Stimulated activated CD8-positive, alpha-beta memory T cell treated with anti-CD3 and anti-CD28 coated beads, Interleukin-4, amount 100 ng/mL, for 4 hours (primary cell): ENCODE results near the gene RNF144B.
"Not testable (repeated sequence)": the region's sequence is repeated elsewhere in the genome, so short reads cannot be mapped to it uniquely, and the experiment has no call there.

Source experiments
- DNase-seq, 2 donors: peaks; one replicate each; pipeline ENCODE4 v3.0.0-alpha.2; 2020; ENCODE audit warnings: low read depth in 2 of 2, low spot score in 1 of 2

RNF144B gene

DNA sequence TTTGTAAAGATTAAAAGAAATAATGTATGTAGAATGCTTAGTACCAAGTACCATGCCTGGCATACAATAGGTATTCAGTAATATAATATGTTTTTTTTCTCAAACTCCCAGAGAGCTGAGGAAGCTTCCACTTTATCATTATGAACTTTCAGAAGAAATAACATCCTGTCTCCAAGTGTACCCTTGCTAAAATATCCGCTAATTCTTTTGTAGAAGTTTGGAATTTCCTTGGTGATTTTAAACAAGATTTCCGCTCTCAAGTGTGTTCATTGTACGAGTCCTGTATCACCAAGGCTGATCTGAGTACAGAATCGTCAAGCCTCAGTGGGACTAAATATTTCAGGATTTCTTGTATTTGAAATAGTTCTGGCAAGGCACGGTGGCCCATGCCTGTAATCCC is 16.1 kb upstream of the RNF144B start:
- DNase-seq = no peak

DNA sequence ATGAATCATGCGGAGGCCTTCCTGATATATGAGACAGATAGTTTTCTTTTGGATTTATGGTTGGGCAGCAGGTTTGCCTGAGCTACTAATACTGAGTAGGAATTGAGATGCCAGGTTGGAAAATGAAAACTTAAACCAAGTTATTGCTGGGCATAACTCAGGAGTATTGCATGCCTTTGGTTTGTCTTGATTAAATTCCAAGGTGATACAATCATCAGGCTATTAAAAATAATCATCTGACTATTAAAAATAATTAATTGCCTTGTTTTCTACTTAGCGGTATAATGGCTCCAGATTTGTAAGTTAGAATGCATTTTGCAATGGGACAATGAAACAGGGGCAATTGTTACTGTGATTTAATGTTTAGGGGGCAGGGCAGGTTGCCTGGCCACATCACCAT is 15.5 kb upstream of the RNF144B start:
- DNase-seq = no peak

DNA sequence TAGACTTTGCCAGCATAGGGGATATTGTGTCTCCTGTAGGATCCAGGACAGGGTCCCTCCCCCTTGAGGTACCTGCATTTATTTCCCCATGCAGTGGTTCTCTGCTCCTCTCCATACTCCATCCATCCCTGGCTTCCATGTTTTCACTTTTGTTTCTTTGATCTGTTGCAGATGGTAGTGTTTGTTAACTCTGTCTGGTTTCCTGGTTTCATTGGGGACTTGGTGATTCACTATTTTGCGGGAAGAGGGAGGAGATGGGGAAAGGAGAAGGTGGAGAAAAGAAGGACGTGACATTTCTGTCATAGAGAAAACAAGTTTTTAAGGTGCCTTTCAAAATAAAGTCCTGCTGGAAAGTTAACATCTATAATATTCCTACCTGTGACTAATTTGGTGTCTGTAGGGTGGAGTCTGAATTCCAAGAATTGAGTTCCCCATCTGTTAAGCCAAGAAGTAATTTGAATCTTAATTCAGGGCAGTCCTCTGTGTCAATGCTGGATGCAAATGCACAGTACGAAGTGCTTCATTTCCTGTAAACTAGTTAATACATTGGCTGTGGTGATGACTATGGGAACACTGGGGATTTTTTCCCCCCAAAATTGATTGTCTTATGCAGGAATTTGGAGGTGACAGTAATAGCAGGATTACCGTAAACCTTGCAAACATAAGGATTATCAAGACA is 6.9 kb upstream of the RNF144B start:
- no peak for DNase-seq

DNA sequence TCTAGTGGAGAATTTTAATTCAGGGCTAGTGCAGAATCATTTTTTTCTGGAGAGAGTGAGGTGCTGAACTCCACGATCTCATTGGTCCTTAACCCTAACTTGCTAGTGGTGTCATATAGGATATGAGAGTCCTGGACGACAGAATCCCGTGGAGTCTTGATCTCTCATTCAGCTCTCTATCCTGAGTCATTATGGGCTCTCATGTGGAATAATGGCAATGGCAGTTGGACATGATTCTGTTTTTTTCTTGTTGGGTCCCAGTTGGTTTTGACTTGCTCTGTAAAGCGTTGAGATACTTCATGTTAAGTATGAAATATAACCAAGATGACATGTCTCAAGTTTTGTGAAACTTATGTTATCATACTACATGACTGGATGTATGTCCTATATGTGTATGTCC is 6.3 kb upstream of the RNF144B start:
- DNase-seq = no peak

DNA sequence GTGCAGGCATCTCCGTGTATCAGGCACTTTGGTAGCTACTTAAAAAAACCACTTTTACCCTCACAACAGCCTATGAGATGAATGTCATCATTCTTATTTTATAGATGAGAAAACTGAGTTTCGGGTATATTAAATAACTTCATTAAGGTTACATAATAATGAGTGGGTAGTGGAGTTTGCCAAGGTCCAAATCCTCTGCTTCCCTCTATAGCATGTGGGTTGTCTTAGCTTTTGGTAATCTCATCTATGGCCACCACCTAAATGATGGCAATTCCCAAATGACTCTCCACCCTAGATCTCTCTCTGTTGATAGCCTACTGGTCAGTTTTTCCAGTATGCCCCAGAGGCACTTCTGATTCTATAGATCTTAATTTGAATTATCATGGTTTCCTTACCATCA is 3.7 kb upstream of the RNF144B start:
- DNase-seq = no peak

DNA sequence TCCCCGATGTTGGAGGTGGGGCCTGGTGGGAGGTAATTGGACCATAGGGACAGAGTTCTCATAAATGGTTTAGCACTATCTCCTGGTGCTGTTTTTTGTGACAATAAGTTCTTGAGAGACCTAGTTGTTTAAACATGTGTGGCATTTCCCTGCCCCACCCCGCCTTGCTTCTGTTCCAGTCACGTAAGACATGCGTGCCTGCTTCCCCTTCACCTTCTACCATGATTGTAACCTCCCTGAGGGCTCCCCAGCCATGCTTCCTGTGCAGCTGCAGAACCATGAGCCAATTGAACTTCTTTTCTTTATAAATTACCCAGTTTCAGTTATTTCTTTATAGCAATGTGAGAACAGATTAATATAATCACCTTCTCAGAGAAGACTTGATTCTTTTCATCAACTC is 2.5 kb upstream of the RNF144B start:
- no peak for DNase-seq

DNA sequence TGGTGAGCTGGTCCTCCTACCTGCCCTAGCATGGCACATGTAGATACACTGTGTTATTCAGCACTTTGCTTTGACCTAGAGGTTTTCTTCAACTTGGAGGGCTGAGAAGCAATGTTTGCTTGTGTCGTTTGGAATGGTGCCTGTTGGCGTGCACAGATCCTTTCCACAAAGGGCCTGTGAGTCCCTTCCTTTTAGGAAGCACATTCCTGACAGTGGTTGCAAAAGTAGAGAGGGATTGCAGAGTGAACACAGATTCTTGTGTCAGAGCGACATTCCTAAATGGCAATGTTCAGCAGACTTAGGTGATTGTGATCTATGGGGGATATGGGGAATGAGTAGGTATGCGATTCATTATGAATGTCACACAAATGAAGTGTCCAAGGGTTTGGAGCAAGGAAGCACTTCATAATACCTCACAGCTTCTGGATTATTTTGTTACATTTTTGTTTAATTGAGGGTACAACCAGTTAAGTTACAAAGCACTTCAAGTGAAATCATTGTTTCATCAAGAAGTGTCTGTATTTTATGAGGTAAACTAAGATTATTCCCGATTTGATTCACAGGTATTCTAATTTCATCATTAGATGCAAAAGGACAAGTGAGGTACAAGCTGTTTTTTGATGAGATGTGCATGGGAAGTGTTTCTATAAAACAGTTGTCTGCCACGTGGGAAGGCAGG is 713 bp upstream of the RNF144B start:
- DNase-seq = no peak

DNA sequence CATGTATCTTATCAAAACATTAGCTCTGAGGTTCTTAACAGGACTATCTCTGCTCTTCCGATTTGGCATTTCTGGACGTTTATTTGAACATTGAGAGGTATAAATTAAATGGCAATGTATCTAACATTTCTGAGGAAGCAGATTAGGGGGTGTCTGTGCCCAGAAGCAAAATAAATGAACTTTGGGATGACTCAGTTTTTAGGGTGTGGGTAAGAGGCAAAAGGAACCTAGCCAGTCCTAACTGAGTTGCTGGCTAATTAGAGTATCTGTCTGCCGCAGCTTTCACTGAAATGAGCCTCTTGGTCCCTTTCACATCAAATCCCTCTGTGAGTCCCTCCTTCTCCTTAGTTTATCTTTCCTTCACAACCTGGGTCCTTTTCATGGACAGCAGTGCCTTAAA is 1.1 kb downstream of the RNF144B start:
- no peak for DNase-seq

DNA sequence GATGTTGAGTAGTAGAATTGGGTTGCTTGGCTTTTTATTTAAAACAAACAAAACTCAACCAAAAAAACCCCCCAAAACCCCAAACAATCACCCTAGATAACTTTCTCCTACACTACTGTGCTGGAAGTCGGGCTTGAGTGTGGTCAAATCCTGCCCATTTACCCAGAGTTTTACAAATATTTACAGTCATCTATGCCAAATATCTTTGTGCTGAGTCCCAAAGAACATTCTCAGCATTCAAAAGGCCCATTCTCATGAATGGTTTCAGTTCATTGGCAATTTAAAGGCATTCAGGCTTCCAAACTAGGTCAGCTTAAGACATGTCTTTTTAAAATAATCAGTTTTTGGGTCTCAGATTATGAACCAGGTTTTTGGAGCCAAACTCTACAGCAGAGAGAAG is 1.8 kb downstream of the RNF144B start:
- no peak for DNase-seq

DNA sequence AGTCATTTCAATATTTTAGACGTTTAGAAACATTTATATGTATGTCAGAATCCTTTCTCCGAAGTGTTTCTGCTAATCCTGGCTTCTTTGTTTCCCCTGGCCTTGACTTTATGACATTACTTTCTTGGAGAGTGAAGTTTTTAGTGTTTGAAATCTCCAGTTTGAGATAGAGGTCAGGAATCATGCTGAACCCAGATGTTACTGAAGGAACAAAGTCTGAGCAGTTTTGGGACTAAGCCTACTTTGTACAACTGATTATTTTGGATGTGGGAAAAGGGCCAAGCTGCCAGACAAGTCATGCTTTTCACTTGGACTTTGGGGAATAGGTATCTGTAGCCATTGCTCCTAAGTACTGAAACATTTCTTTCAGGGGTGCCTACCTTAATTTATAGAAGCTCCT is 2.3 kb downstream of the RNF144B start:
- no peak for DNase-seq

DNA sequence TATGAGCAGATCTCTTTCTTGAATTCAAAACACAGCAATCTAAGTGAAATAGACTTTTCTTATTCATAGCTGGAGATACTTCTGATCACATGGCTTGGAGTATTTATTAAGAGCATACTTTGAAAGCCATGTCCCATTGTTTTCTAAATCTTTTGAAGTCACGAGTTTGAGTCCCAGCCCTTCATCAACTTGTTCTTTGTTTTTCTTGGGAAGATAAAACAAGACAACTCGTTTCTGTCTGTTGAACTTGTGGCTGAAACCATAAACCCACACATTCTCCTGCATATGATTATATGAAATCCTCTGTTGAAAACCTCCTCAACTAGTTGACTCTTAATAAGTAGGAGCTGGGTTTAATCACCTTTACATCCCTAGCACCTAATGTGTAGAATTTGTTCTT is 3.3 kb downstream of the RNF144B start:
- DNase-seq = no peak

DNA sequence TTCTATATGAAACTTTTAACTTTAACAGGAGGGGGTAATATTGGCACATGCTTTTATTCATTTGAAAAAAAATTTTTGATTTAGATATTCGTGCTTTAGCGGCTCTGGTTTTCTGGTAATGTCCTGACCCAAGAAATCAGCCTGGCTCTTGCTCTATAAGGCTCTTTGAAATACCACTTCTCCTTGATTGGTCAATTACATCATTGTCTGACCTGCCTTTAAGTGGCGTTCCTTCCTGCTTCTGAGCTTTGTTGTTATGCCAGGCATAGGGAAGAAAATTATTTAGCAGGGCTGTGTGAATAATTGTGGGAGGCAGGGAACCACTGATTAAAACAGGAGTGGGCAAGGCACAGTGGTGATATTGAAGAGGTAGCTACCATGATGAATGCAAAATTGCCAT is 3.9 kb downstream of the RNF144B start:
- no peak for DNase-seq

DNA sequence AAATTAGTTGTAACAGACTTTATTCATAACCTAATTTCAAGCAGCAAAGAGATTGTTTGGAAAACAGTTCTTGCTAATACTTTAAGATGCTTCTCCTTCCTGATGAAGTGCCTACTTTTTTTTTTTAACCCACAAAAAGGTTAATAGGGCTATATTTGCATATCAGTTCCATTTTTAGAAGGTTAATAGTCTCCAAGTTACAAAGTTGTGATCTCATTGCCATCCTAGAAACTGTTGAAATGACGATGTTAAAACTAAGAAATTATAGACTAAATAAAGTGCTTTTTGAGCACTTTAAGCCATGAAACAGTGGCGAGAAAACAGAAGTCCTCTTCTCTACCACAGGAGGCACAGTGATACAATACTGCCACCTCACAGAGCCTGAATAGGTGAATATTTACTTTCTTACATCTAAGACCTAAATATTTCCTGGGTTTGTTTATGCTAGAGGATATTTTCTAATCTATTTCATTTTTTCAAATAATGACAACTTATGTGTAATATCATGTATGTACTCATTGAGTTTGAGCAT is 5.3 kb downstream of the RNF144B start:
- no peak for DNase-seq

DNA sequence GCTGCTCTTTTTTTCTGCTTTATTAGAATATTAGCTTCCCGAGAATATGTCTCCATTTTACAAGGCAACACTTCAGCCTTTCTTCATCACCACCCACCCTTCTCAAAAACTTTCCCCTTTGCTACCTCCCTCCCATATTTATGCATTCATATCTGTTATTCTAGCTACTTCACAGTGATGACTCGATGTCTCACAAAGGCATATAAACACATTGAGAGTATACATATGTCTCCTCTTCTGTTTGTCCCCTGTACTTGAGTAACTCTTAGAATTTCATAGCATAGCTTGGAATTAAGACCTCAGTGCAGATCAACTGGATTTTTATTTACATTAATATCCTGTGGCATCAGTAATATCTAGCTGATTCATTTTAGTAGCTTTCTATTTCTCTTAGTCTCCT is 6.5 kb downstream of the RNF144B start:
- no peak for DNase-seq

DNA sequence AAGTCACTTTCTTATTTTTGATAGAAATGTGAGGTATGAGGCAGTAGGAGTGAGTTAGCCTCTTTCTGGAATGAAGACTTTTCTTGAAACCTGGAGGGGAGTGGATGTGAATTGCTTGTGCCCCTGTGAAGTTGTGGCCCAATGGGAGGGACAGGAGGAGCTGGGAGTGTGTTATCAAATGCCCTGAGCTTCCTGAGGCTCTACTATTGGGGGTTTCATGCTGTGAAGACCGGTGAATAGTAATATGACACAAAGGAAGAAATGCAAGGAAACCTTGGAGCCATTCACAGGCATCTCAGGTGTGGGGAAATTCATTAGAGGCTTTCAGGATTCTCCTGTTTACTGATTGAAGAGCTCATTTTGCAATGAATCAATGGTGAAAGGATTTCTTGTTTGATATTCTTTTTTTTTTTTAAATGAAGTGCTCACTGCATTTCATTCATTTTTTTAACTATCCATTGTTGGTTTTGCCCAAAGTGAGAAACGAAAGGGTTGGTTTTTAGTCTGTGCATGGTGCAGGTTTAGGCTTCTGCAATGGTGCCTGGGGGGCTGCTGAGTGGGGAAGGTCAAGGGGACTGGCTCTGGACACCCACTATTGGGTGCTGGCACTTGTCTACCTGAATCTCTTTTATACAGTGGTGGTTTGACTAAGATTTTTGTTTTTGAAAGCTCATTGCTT is 8.2 kb downstream of the RNF144B start:
- no peak for DNase-seq

DNA sequence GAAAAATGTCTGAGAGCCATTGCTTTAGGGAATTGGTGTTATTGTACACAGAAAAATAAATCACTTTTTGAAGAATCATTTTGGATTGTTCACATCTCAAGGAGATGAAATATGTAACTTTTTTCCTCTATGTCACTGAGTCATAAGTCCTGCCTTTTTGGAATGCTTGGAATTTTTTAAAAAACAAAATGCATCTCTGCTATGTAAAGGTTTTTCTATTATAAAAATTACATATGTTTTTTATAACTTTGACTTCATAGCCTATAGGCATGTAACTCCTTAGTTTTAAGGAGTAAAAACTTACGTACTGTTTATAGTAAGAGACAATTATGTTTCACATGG is 8.7 kb downstream of the RNF144B start:
- DNase-seq = no peak

DNA sequence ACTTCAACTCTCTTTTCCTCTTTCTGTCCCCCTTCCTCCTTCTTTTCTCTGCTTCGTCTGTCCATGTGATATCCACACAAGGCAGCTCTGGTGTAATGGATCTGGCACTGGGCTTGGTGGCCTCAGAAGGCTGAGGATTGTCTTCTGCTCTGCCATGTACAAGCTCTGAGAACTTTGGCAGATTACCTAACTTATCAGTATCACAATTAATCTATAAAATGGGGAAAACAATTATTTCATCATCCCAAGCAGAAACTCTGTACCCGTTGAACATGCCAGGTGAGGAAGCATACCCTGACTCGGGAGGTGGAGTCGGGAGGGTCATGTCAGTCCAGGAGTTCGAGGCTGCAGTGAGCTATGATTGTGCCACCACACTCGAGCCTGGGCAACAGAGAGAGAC is 10.6 kb downstream of the RNF144B start:
- no peak for DNase-seq

DNA sequence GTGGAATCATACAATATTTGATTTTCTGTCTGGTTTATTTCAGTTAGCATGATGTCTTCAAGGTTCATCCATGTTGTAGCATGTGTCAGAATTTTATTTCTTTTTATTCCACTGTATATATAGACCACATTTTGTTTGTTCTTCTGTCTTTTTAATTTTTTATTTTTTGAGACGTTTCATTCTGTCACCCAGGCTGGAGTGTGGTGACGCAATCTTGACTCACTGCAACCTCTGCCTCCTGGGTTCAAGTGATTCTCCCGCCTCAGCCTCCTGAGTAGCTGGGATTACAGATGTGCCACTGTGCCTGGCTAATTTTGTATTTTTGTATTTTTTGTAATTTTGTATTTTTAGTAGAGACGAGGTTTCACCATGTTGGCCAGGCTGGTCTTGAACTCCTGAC is 11.1 kb downstream of the RNF144B start:
- not testable (repeated sequence) for DNase-seq

DNA sequence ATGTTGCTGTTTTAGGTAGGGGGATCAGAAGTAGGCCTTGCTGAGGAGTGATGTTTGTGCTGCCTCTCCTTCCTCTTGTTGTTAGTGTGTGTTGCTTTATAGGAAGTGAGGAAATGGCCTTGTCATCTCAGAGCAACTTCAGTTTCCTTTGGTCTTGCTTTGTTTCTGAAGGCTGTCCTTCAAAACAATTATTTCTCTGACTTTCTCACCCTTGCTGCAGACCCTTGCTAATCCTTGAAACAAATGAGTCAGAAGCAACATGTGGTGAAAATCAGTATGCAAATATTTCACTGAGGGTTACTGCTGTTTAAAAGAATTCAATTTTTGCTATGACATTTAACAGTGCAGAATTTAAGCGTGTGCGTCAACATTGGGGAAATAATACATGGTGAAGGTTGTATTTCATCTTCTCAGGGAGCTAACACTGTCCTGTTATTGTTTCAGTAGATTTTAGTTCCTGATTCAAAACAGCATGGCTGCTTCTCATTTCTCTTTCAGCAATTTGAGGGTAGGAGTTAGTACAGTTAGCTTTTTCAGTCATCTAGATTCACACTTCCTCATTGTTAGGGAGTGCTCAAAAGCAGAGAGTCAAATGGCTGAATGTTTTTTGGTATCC is 13.8 kb downstream of the RNF144B start:
- no peak for DNase-seq

DNA sequence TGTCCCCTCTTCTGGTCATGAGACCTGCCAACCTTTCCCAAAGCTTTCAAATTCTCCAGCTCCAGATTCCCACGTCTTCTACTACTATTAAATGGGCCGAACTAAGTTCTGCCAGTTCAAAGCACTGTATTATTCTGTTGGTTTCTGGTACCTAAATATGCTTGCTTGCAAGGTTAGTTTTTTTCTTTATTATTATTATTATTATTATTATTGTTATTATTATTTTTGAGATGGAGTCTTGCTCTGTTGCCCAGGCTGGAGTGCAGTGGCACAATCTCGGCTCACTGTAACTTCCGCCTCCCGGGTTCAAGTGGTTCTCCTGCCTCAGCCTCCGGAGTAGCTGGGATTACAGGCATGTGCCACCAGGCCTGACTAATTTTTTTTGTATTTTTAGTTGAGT is 17.8 kb downstream of the RNF144B start:
- DNase-seq = not testable (repeated sequence)

DNA sequence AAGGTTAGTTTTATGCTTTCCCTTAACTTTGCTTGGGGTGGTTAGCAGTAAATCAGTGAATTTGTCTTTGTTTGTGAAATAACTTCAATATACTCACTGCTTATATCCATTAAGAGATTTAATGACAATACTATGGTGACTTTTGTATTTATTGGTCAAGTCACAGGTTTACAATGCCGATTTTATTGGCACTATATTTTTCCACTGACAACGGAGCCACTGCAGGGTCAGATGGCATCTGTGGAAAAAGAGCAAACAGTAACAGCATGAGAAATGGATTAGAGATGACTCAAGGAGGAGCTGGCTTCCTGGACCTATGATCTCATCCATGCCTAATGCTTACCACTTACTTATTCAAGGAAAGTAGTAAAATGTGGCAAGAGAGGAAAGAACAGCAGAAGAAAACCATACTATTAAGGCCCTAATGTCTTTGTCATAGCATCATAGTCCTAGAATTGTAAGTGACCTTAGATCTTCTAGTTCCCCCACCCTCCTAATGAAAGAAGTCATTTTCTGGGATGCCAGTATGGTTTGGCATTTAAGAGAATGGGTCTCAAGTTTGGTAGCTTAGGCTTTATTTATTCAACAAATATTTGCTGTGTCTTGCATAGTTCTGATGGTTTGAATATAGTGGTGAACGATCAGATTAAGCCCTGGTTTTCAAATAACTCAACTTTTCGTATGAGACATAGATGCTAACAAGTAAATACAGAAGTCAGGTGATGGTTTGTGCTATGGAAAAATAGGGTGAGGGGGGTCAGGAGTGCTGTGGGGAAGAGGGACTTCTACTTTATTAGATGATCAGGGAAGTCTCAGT is 18.5 kb downstream of the RNF144B start:
- no peak for DNase-seq
